ENCODE results near the gene GAST. TPM values are rescaled to one million over a fixed set of nuclear protein-coding genes. Genes with fewer than 3 reads are reported as not detected.
A peak's percentile ranks its signal among the peaks of the same experiment; 100 is the strongest.
"Not testable (repeated sequence)": the region's sequence is repeated elsewhere in the genome, so short reads cannot be mapped to it uniquely, and the experiment has no call there.

The GAST gene
- total RNA-seq, 1 experiment from 2014 or later = not detected

DNA sequence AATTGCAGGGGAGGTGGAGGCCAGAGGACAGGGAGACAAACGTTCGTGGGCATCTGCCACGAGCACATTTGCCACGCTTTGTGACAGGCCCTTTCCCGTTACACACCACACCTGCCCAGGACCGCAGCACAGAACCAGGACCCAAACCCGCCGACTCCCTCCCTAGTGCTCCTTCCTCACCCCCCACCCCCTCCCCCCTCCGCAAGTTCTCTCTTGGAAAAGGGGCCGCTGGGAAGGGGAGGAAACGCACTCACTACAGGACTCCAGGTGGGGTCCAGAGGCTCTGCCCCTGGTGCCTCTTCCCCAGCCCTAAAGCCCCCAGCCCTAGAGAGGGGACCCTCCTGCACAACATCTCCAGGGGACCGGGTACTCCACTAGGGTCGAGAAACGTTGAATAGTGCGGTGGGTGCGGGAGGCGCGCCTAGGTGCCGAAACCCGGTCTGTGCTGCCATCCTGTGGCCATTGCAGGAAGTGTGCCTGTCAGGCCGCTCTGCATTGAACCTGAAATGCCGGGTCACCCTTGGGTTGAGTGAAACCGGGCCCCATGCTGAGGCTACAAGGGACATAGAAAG is 45.3 kb upstream of the GAST start:
- H3K27ac Mint-ChIP-seq (ENCODE audit: low read depth, unreplicated experiment) = no peak overlapping the region
- no peaks in the 10 kb centered on the region for H3K36me3 Mint-ChIP-seq (ENCODE audit: insufficient read depth, unreplicated experiment)
- POLR2A ChIA-PET = interaction anchor here (0.9 to 7.3 kb wide), 10 partner anchors 12 to 814 kb away, joined by 3 to 148 read pairs (median 11); partner anchors contain the start of gene EIF1
- intact Hi-C loops (cut with micrococcal nuclease) = loop anchor here (2.0 kb wide), 4 partner anchors 338 to 1046 kb away; no protein-coding TSS in a partner anchor
- H3K9me3 Mint-ChIP-seq (ENCODE audit: unreplicated experiment) = no peaks in the 10 kb centered on the region
- no peaks in the 10 kb centered on the region for H3K27me3 Mint-ChIP-seq (ENCODE audit: insufficient read depth, unreplicated experiment)
- CTCF ChIA-PET = interaction anchor here (0.5 to 11.5 kb wide), 41 partner anchors 9 to 1230 kb away, joined by 3 to 566 read pairs (median 4); partner anchors contain the start of gene EIF1
- peaks cover 26% of the 10 kb centered on the region for H3K4me1 Mint-ChIP-seq (ENCODE audit: insufficient read depth, unreplicated experiment)
- no TSS peak for BruUV-seq (replicated peaks)
- peak overlapping the region; percentile 49 for H3K4me3 Mint-ChIP-seq (ENCODE audit: unreplicated experiment)
- TF ChIP-seq, protein P1, sequence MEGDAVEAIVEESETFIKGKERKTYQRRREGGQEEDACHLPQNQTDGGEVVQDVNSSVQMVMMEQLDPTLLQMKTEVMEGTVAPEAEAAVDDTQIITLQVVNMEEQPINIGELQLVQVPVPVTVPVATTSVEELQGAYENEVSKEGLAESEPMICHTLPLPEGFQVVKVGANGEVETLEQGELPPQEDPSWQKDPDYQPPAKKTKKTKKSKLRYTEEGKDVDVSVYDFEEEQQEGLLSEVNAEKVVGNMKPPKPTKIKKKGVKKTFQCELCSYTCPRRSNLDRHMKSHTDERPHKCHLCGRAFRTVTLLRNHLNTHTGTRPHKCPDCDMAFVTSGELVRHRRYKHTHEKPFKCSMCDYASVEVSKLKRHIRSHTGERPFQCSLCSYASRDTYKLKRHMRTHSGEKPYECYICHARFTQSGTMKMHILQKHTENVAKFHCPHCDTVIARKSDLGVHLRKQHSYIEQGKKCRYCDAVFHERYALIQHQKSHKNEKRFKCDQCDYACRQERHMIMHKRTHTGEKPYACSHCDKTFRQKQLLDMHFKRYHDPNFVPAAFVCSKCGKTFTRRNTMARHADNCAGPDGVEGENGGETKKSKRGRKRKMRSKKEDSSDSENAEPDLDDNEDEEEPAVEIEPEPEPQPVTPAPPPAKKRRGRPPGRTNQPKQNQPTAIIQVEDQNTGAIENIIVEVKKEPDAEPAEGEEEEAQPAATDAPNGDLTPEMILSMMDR (IDR thresholded peaks at IDR 0.05; ENCODE audit: unreplicated experiment) = peak; percentile 91
- DNase-seq (ENCODE audit: unreplicated experiment) = peak; percentile 79

DNA sequence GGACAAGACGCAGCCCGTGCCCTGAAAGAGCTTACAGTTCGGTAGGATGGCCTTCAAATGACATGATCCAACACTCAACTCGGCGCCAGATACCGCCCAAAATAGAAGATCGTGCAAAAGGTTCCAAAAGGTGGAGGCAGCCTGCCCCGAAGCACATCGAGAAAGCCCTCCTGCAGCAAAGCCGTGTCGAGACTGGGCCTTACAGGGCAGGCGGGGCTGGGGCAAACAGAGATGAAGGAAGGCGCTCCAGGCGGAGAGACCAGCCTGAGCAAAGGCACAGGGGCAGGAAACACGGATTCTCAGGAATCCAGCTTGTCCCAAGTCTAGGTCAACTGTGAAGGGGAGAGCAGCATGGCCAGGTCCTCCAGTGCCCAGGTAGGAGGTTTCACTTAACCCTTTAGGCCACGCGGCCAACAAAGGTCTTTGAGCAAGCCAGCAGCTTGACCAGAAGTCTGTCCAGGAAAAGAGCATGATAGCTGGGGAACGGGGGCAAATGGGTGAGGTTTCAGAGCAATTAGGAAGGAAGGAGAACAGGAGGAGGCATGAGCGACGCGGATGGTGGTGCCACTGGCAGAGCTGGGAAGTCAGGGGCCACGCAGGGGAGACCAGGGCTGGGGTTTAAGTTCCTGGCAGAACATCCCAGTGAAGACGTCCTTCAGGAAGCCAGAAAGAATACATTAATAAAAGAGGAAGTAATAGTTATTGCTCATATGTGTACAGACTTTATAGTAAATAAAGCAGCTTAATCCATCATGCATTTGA is 44.7 kb upstream of the GAST start:
- Mint-ChIP-seq H3K9me3 (ENCODE audit: unreplicated experiment) (no peaks in the 10 kb centered on the region), H3K36me3 (ENCODE audit: insufficient read depth, unreplicated experiment) (no peaks in the 10 kb centered on the region), H3K4me3 (ENCODE audit: unreplicated experiment) (peak overlapping the region; percentile 49), H3K27me3 (ENCODE audit: insufficient read depth, unreplicated experiment) (no peaks in the 10 kb centered on the region), H3K27ac (ENCODE audit: low read depth, unreplicated experiment) (no peak overlapping the region), H3K4me1 (ENCODE audit: insufficient read depth, unreplicated experiment) (peaks cover 26% of the 10 kb centered on the region)
- no peak for DNase-seq (ENCODE audit: unreplicated experiment)
- BruUV-seq (replicated peaks) = no TSS peak
- intact Hi-C loops (cut with micrococcal nuclease) = loop anchor here (2.0 kb wide), 4 partner anchors 339 to 1047 kb away; no protein-coding TSS in a partner anchor
- ChIA-PET CTCF (interaction anchor here (0.5 to 11.5 kb wide), 35 partner anchors 9 to 865 kb away, joined by 3 to 566 read pairs (median 3); partner anchors contain the start of gene EIF1), POLR2A (interaction anchor here (0.7 to 4.5 kb wide), 6 partner anchors 12 to 856 kb away, joined by 3 to 31 read pairs (median 5); partner anchors contain the start of gene EIF1)
- TF ChIP-seq, protein P1 (IDR thresholded peaks at IDR 0.05; ENCODE audit: unreplicated experiment) = no peak

DNA sequence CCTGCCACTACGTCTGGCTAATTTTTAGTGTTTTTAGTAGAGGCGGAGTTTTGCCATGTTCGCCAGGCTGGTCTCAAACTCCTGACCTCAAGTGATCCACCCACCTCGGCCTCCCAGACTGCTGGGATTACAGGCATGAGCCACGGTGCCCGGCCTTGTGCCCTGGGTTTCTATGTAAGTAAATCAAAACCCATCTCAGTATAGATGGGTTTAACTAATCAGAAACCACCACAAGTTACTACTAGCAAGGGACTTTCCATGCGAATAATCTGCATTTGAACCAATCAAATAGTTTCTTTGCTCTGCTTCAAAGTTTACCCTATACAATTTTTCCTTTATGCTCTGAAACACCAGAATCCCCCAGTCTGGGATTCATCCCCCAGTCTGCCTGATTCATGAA is 40.0 kb upstream of the GAST start:
- TF ChIP-seq, protein P1 (IDR thresholded peaks at IDR 0.05; ENCODE audit: unreplicated experiment) = no peak
- no peaks in the 10 kb centered on the region for H3K9me3 Mint-ChIP-seq (ENCODE audit: unreplicated experiment)
- H3K36me3 Mint-ChIP-seq (ENCODE audit: insufficient read depth, unreplicated experiment) = no peaks in the 10 kb centered on the region
- no TSS peak for BruUV-seq (replicated peaks)
- no peak overlapping the region for H3K27ac Mint-ChIP-seq (ENCODE audit: low read depth, unreplicated experiment)
- POLR2A ChIA-PET = no interaction called here
- CTCF ChIA-PET = interaction anchor here (0.6 to 0.7 kb wide), 2 partner anchors 26 to 122 kb away, joined by 3 to 4 read pairs; no protein-coding TSS in a partner anchor
- no peak overlapping the region for H3K4me3 Mint-ChIP-seq (ENCODE audit: unreplicated experiment)
- DNase-seq (ENCODE audit: unreplicated experiment) = no peak
- intact Hi-C loops (cut with micrococcal nuclease) = no loop called here
- H3K4me1 Mint-ChIP-seq (ENCODE audit: insufficient read depth, unreplicated experiment) = no peaks in the 10 kb centered on the region
- H3K27me3 Mint-ChIP-seq (ENCODE audit: insufficient read depth, unreplicated experiment) = no peaks in the 10 kb centered on the region

DNA sequence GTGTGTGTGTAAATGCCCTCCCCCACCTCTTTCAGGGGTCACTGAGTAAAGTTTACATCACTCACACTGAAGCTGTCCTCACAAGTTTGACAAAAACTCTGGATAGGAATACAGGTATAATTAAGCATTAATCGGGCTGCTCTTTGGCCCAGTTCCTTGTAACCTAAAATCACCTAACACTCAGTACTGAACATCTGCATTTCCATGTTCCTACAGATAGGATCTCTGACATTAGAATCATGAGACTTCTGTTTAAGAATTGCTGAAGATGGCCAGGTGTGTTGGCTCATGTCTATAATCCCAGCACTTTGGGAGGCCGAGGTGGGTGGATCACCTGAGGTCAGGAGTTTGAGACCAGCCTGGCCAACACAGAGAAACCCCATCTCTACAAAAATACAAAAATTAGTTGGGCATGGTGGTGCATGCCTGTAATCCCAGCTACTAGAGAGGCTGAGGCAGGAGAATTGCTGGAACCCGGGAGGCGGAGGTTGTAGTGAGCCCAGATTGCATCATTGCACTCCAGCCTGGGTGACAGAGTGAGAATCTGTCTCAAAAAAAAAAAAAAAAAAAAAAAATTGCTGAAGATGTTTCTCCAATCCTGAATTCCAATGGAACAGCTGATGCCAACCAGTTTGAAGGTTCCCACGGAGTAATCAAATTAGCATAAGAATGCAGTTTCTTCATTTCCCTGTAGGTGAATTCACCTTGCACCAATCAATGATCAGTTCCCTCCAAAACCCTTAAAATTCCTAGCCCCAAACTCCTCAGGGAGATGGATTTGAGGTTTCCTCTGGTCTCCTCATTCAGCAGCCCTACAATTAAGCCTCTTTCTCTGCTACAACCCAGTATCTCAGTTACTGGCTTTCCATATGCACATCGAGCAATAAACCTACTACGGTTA is 36.7 kb upstream of the GAST start:
- peaks cover 14% of the 10 kb centered on the region for H3K4me1 Mint-ChIP-seq (ENCODE audit: insufficient read depth, unreplicated experiment)
- BruUV-seq (replicated peaks); H3K27me3 Mint-ChIP-seq (ENCODE audit: insufficient read depth, unreplicated experiment); H3K36me3 Mint-ChIP-seq (ENCODE audit: insufficient read depth, unreplicated experiment); intact Hi-C loops (cut with micrococcal nuclease); DNase-seq (ENCODE audit: unreplicated experiment); H3K9me3 Mint-ChIP-seq (ENCODE audit: unreplicated experiment); H3K27ac Mint-ChIP-seq (ENCODE audit: low read depth, unreplicated experiment); H3K4me3 Mint-ChIP-seq (ENCODE audit: unreplicated experiment): not testable (repeated sequence)
- ChIA-PET POLR2A (interaction anchor here (0.6 to 1.5 kb wide), 2 partner anchors 13 to 957 kb away, joined by 3 to 8 read pairs; partner anchors contain the start of gene EIF1), CTCF (interaction anchor here (0.6 to 2.5 kb wide), 2 partner anchors 10 to 156 kb away, joined by 3 to 14 read pairs; no protein-coding TSS in a partner anchor)

All from MCF 10A (cell line).